Endodermal cell (in vitro differentiated cells): ENCODE data around the gene TCF7L2. TPM values are rescaled to one million over a fixed set of nuclear protein-coding genes. Genes with fewer than 3 reads are reported as not detected.

Experiments used
- DNase-seq: peaks from one replicate; pipeline ENCODE4 v3.0.0-alpha.2; 2017
- H3K27ac ChIP-seq: 2 replicates; pipeline ENCODE4 v1.5.1; 2013; ENCODE audit warnings: mild to moderate bottlenecking, low read depth, low read length, moderate library complexity
- H3K27me3 ChIP-seq: 2 replicates; pipeline ENCODE4 v1.6.1; 2013; ENCODE audit warnings: mild to moderate bottlenecking, low read length, moderate library complexity; ENCODE audit not compliant: insufficient read depth, control insufficient read depth, poor library complexity, severe bottlenecking
- H3K36me3 ChIP-seq: 2 replicates; pipeline ENCODE4 v1.7.0; 2013; ENCODE audit warnings: mild to moderate bottlenecking, low read length, moderate library complexity; ENCODE audit not compliant: control insufficient read depth, insufficient read depth
- H3K4me1 ChIP-seq: one replicate; pipeline ENCODE4 v1.7.0; 2013; ENCODE audit warnings: low read length; ENCODE audit not compliant: control insufficient read depth, insufficient read depth
- H3K4me3 ChIP-seq: 2 replicates; pipeline ENCODE4 v1.5.1; 2013; ENCODE audit warnings: mild to moderate bottlenecking, low read length, moderate library complexity
- H3K9ac ChIP-seq: 2 replicates; pipeline ENCODE4 v1.6.1; 2013; ENCODE audit warnings: mild to moderate bottlenecking, low read length, moderate library complexity; ENCODE audit not compliant: poor library complexity, severe bottlenecking; ENCODE audit errors: extremely low read depth
- H3K9me3 ChIP-seq: 2 replicates; pipeline ENCODE4 v1.6.1; 2013; ENCODE audit warnings: mild to moderate bottlenecking, low read length, moderate library complexity; ENCODE audit not compliant: control insufficient read depth
- H3K27ac Mint-ChIP-seq: 2 replicates; pipeline ENCODE4 v1.8.0; 2020; ENCODE audit warnings: mixed read lengths
- H3K27me3 Mint-ChIP-seq: 2 replicates; pipeline ENCODE4 v1.8.0; 2021; ENCODE audit warnings: mild to moderate bottlenecking, mixed read lengths; ENCODE audit not compliant: insufficient read depth
- H3K36me3 Mint-ChIP-seq: 2 replicates; pipeline ENCODE4 v1.8.0; 2020; ENCODE audit warnings: low read depth, mixed read lengths
- H3K4me1 Mint-ChIP-seq: 2 replicates; pipeline ENCODE4 v1.8.0; 2020; ENCODE audit warnings: mixed read lengths
- H3K4me3 Mint-ChIP-seq: 2 replicates; pipeline ENCODE4 v1.8.0; 2020; ENCODE audit warnings: mild to moderate bottlenecking, moderate library complexity, mixed read lengths
- H3K9me3 Mint-ChIP-seq: 2 replicates; pipeline ENCODE4 v1.8.0; 2020; ENCODE audit warnings: mild to moderate bottlenecking, mixed read lengths
- WGBS, 2 experiments: methylation state at CpG; one replicate each; pipeline versions ENCODE4 v1.1.5 to v1.1.7; 2013; ENCODE audit warnings: missing lambda C conversion rate in 2 of 2, mixed read lengths in 1 of 2; ENCODE audit not compliant: insufficient coverage in 1 of 2, insufficient read length in 1 of 2; 5-methylcytosine and 5-hydroxymethylcytosine counted together
- total RNA-seq, 2 donors: library from RNA; stranded (reverse); fragmentation: NEBNext Ultra II Directional in 1 of 2; extraction: Animal tissue kit (Norgen Biotek cat#: 25700) in 1 of 2; gene quantifications; 2 replicates in 1 of 2; 3 replicates in 1 of 2; pipeline ENCODE4 v1.2.1, GENCODE V29; 2021
- TF ChIP-seq, protein P1 (sequence below): fragments of 200-600 bp; sonication (generic); conservative IDR thresholded peaks from 2 replicates; pipeline ENCODE4 v1.5.0; 2021; ENCODE audit warnings: antibody characterized with exemption, mild to moderate bottlenecking

The TCF7L2 gene
- total RNA-seq, 2 donors from 2014 or later = 73.2 to 105 TPM

DNA sequence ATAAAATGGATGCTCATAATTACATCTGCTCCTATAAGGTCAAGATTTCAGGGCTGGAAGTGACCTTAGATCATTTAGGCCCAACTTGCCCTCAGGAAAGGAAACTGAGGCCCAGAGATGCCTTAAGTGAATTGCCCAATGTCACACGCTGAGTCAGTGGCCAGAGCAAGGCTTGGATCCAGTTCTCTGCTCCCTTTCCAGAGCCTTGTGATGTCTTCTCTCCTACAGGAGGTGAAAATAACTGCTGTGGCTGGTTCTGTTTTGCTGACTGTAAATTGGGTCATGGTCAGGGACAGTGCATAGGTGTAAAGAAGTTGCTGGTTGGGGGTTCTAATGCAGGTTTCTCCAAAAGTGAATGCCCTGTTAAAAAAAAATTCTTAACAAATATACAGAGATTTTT, 91.3 kb downstream of the TCF7L2 start:
- no peak overlapping the region for H3K27ac Mint-ChIP-seq
- H3K4me1 ChIP-seq = peaks cover 7% of the 10 kb centered on the region

DNA sequence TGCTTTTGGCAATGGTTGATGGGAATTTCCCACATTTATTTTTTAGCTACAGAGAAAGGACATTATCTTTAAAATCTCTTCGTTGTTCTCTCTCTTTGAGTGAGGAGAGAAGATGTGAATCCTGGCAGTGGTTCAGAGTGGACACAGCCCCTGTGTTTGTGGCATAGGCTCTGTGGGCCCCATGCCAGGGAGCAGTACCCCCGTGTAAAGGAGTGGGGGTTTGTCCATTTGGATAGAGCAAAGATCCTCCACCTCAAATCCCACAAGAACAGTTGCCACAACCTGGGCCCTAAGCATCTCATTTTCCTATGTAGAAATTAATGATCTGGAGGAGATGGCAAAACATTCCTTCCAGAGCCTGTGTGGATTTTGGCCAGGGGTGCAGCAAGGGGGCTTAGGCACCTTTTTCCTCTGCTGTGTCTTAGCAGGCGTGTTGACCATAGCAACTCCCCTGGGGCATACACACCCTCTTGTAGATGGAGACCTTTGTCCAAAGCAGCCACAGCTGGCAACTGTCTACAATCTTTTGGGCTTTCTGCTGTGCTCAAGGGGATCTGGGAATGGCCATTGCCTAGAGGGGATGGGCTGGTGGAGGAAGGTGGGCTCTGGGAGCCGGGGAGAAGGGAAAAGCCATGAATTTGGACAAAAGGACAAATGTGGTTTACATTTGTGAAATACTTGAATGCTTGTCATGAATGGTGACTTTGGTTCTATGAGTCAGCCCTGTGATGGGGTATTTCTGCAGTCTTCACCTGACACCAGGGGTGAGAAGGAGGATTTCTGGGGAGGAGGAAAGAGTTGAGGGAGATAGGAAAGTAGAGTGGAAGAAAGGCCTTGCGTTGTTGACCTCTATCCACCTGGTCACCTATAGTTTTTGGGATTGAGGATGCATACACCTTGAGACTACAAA, 92.0 kb downstream of the TCF7L2 start:
- Mint-ChIP-seq H3K27ac (peak overlapping the region; percentile 22), H3K36me3 (peaks cover 73% of the 10 kb centered on the region), H3K4me3 (no peak overlapping the region), H3K4me1 (peaks cover 44% of the 10 kb centered on the region), H3K9me3 (no peaks in the 10 kb centered on the region), H3K27me3 (no peaks in the 10 kb centered on the region)
- peaks cover 7% of the 10 kb centered on the region for H3K4me1 ChIP-seq
- H3K36me3 ChIP-seq = peaks cover 84% of the 10 kb centered on the region
- DNase-seq = no peak
- no peaks in the 10 kb centered on the region for H3K27me3 ChIP-seq
- no peak overlapping the region for H3K9ac ChIP-seq
- no peaks in the 10 kb centered on the region for H3K9me3 ChIP-seq
- WGBS, 2 experiments = 96% methylated on average over 5 of the region's 5 CpGs; no CpG with 5 or more reads in 1 of the 2 experiments
- no peak overlapping the region for H3K4me3 ChIP-seq
- no peak overlapping the region for H3K27ac ChIP-seq
- TF ChIP-seq, protein P1, sequence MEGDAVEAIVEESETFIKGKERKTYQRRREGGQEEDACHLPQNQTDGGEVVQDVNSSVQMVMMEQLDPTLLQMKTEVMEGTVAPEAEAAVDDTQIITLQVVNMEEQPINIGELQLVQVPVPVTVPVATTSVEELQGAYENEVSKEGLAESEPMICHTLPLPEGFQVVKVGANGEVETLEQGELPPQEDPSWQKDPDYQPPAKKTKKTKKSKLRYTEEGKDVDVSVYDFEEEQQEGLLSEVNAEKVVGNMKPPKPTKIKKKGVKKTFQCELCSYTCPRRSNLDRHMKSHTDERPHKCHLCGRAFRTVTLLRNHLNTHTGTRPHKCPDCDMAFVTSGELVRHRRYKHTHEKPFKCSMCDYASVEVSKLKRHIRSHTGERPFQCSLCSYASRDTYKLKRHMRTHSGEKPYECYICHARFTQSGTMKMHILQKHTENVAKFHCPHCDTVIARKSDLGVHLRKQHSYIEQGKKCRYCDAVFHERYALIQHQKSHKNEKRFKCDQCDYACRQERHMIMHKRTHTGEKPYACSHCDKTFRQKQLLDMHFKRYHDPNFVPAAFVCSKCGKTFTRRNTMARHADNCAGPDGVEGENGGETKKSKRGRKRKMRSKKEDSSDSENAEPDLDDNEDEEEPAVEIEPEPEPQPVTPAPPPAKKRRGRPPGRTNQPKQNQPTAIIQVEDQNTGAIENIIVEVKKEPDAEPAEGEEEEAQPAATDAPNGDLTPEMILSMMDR = no peak

More for the DNA sequence above, 91.3 kb downstream of the TCF7L2 start:
- TF ChIP-seq, protein P1 = no peak
- Mint-ChIP-seq H3K4me3 (no peak overlapping the region), H3K27me3 (no peaks in the 10 kb centered on the region), H3K9me3 (no peaks in the 10 kb centered on the region), H3K4me1 (peaks cover 38% of the 10 kb centered on the region), H3K36me3 (peaks cover 71% of the 10 kb centered on the region)
- WGBS, 2 experiments = 92 to 100% methylated on average over 1 of the region's 1 CpG
- Histone ChIP-seq H3K9ac (no peak overlapping the region), H3K9me3 (no peaks in the 10 kb centered on the region), H3K4me3 (no peak overlapping the region), H3K27ac (no peak overlapping the region), H3K27me3 (no peaks in the 10 kb centered on the region), H3K36me3 (peaks cover 82% of the 10 kb centered on the region)
- no peak for DNase-seq

DNA sequence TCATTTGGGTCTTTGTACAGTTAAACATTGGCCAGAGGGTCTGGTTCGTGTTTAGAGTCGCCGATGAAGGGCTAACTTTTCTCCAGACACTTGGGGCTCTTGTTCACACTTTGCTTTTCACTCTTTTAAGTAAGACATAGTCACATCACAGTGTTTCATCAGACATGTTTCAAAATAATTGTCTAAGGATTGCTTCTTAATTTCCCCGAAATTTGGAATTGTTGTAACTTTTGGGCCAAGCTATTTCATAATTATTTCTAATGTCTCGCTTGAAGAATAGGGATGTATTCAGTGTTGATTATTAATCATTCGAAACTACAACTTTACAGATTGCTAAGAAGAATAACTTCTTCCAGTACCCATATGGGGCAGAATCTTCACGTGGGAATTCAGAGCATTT, 92.8 kb downstream of the TCF7L2 start:
- Mint-ChIP-seq H3K27me3 (no peaks in the 10 kb centered on the region), H3K4me1 (peaks cover 47% of the 10 kb centered on the region), H3K4me3 (no peak overlapping the region), H3K36me3 (peaks cover 66% of the 10 kb centered on the region), H3K27ac (no peak overlapping the region), H3K9me3 (no peaks in the 10 kb centered on the region)
- TF ChIP-seq, protein P1 = no peak
- Histone ChIP-seq H3K36me3 (peaks cover 84% of the 10 kb centered on the region), H3K27me3 (no peaks in the 10 kb centered on the region), H3K4me1 (peaks cover 5% of the 10 kb centered on the region), H3K9ac (no peak overlapping the region), H3K27ac (no peak overlapping the region), H3K4me3 (no peak overlapping the region), H3K9me3 (no peaks in the 10 kb centered on the region)
- no peak for DNase-seq
- 92 to 95% methylated on average over 4 to 7 of the region's 7 CpGs for WGBS, 2 experiments
